Endothelial cell of umbilical vein (primary cell): ENCODE results near the gene SH3GL1.

Experiments used
- CTCF ChIP-seq, 2 donors: IDR thresholded peaks; 1 replicate in 1 of 2; 2 replicates in 1 of 2; pipeline ENCODE4 v1.5.1; 2011; ENCODE audit warnings: low read length in 2 of 2, mild to moderate bottlenecking in 2 of 2, moderate library complexity in 2 of 2, control low read depth in 1 of 2, inconsistent platforms in 1 of 2, low read depth in 1 of 2; ENCODE audit not compliant: insufficient read depth in 1 of 2; ENCODE audit errors: extremely low read depth in 1 of 2
- EZH2 ChIP-seq: IDR thresholded peaks from 2 replicates; pipeline ENCODE4 v1.6.1; 2012; ENCODE audit warnings: borderline replicate concordance, low read depth, mild to moderate bottlenecking, moderate library complexity, low read length, inconsistent platforms; ENCODE audit not compliant: severe bottlenecking
- FOS ChIP-seq: IDR thresholded peaks from 2 replicates; pipeline ENCODE4 v1.6.1; 2011; ENCODE audit warnings: mild to moderate bottlenecking, low read length, moderate library complexity, borderline replicate concordance; ENCODE audit not compliant: insufficient read depth
- GATA2 ChIP-seq: IDR thresholded peaks from 2 replicates; pipeline ENCODE4 v1.7.0; 2011; ENCODE audit warnings: low read depth, mild to moderate bottlenecking, moderate library complexity, mixed read lengths, low read length; ENCODE audit not compliant: insufficient read length, insufficient read depth
- JUN ChIP-seq: IDR thresholded peaks from 2 replicates; pipeline ENCODE4 v1.6.1; 2011; ENCODE audit warnings: borderline replicate concordance, low read depth; ENCODE audit not compliant: insufficient read length, insufficient read depth
- TF ChIP-seq, protein P1 (sequence below): IDR thresholded peaks from 2 replicates; pipeline ENCODE4 v1.6.1; 2011; ENCODE audit not compliant: insufficient read depth, insufficient read length

GRCh38 chr19:4367781-4368127, 32.6 kb downstream of the SH3GL1 start:
- TF ChIP-seq CTCF (IDR thresholded peaks at IDR 0.05; ENCODE audit: extremely low read depth in 1 of 2, insufficient read depth in 1 of 2, low read depth in 1 of 2, low read length in 2 of 2) (no peak), JUN (no peak), EZH2 (no peak), GATA2 (no peak), FOS (no peak)
- TF ChIP-seq, protein P1, sequence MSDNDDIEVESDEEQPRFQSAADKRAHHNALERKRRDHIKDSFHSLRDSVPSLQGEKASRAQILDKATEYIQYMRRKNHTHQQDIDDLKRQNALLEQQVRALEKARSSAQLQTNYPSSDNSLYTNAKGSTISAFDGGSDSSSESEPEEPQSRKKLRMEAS, result no peak
